B cell (primary cell): Measurements from ENCODE around the gene UBE2G2.

Experiments used
- EZH2 ChIP-seq: IDR thresholded peaks from 2 replicates; pipeline ENCODE4 v1.6.1; 2012; ENCODE audit warnings: borderline replicate concordance, low read depth, mild to moderate bottlenecking, moderate library complexity, low read length; ENCODE audit not compliant: insufficient read depth, poor library complexity, severe bottlenecking
- TF ChIP-seq, protein P1 (sequence below): fragments of 200-600 bp; IDR thresholded peaks from one replicate; pipeline ENCODE4 v1.8.0; 2022; ENCODE audit warnings: antibody characterized with exemption, mild to moderate bottlenecking

DNA sequence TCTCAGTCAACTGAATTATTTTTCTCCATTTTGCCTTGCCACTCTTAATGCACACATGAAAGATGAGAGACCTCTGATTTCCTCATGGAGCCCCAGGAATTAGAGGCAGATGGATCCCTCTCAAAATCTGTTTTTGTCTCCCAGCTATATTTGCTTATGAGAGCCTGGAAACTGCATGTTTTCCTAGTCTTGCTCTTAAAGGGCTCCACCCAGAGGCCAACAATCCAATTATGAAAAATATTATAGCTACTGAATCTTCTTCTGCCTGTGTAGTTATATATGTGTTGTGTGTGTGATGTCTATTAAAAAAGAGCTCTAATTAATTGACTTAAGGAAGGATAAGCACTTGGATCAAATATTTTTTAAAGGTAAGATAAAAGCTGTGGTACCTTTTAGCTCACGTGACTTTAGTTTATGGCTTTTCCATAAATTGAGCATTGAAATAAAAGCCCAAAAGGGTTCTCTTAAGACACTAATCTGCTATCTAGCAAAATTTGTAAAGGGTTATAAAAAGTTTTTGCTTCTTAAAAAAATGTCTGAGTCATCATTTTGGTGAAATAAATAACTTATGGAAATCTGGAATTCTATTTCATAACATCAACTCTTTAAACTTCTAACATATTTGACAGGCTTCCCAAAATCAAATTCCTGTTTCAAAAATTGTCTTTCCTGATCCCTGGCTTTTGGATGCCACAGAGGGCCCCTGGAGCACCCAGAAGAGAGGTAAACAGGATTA lies 59.0 kb downstream of the UBE2G2 start:
- TF ChIP-seq, protein P1, sequence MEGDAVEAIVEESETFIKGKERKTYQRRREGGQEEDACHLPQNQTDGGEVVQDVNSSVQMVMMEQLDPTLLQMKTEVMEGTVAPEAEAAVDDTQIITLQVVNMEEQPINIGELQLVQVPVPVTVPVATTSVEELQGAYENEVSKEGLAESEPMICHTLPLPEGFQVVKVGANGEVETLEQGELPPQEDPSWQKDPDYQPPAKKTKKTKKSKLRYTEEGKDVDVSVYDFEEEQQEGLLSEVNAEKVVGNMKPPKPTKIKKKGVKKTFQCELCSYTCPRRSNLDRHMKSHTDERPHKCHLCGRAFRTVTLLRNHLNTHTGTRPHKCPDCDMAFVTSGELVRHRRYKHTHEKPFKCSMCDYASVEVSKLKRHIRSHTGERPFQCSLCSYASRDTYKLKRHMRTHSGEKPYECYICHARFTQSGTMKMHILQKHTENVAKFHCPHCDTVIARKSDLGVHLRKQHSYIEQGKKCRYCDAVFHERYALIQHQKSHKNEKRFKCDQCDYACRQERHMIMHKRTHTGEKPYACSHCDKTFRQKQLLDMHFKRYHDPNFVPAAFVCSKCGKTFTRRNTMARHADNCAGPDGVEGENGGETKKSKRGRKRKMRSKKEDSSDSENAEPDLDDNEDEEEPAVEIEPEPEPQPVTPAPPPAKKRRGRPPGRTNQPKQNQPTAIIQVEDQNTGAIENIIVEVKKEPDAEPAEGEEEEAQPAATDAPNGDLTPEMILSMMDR = no peak
- no peak for TF ChIP-seq EZH2
